Sigmoid colon (tissue), 6 donors: ENCODE measurements around the gene SMIM45.

ENCODE experiments used
- DNase-seq: peaks from one replicate; pipeline ENCODE4 v3.0.0-alpha.2; 2019
- H3K27ac ChIP-seq, 4 donors: fragments of 200-600 bp; sonication (generic); one replicate each; pipeline ENCODE4 v1.5.1; 2016 to 2019; ENCODE audit warnings: mild to moderate bottlenecking in 1 of 4
- H3K27me3 ChIP-seq, 3 donors: fragments of 200-600 bp; sonication (generic); one replicate each; pipeline ENCODE4 v1.5.1; 2019; ENCODE audit warnings: mild to moderate bottlenecking in 1 of 3
- H3K36me3 ChIP-seq, 4 donors: fragments of 200-600 bp; sonication (generic); one replicate each; pipeline ENCODE4 v1.5.1; 2016 to 2019
- H3K4me1 ChIP-seq, 4 donors: fragments of 200-600 bp; sonication (generic); one replicate each; pipeline ENCODE4 v1.5.1; 2017 to 2019
- H3K4me3 ChIP-seq, 4 donors: fragments of 200-600 bp; sonication (generic); one replicate each; pipeline ENCODE4 v1.5.1; 2017 to 2019; ENCODE audit warnings: mild to moderate bottlenecking in 2 of 4, moderate library complexity in 1 of 4
- H3K9me3 ChIP-seq, 4 donors: fragments of 200-600 bp in 3 of 4; sonication (generic) in 3 of 4; one replicate each; pipeline versions ENCODE4 v1.5.1 to v1.6.1; 2013 to 2019
- CTCF ChIP-seq, 4 experiments: fragments of 450-650 bp in 3 of 4; fragments of 200-600 bp in 1 of 4; IDR thresholded peaks; one replicate each; pipeline ENCODE4 v1.5.1; 2016 to 2019; ENCODE audit warnings: antibody characterized with exemption in 4 of 4, mild to moderate bottlenecking in 3 of 4, moderate library complexity in 2 of 4
- EP300 ChIP-seq, 4 donors: sonication (generic); formaldehyde crosslinking; IDR thresholded peaks; one replicate each; pipeline ENCODE4 v1.6.1; 2017; ENCODE audit warnings: antibody characterized with exemption in 4 of 4
- POLR2A ChIP-seq, 2 donors: fragments of 450-650 bp; IDR thresholded peaks; one replicate each; pipeline ENCODE4 v1.6.1; 2016; ENCODE audit warnings: antibody characterized with exemption in 2 of 2, mild to moderate bottlenecking in 2 of 2, moderate library complexity in 2 of 2
- POLR2AphosphoS5 ChIP-seq, 4 donors: sonication (generic); formaldehyde crosslinking; IDR thresholded peaks; one replicate each; pipeline ENCODE4 v1.6.1; 2017; ENCODE audit warnings: antibody characterized with exemption in 4 of 4
- WGBS, 2 donors: extraction: QIAGEN DNeasy Blood & Tissue Kit; methylation state at CpG; one replicate each; pipeline ENCODE4 v1.1.7; 2013; 5-methylcytosine and 5-hydroxymethylcytosine counted together
- intact Hi-C: fragments of 100-400 bp; cut with DNase I; formaldehyde crosslinking; loops from one replicate; pipeline ENCODE4 v1.15.1; 2023
- donor health status: healthy with polysubstance abuse.
- donor health status: healthy.

The SMIM45 gene

GRCh38 chr22:41931701-41932269, 20.2 kb upstream of the SMIM45 start:
- H3K27me3 ChIP-seq: peaks cover 0 to 4% (median under 1%) of the 10 kb centered on the region in 3 donors
- H3K36me3 ChIP-seq: no peaks in the 10 kb centered on the region
- no peak overlapping the region for H3K27ac ChIP-seq
- TF ChIP-seq POLR2A (IDR thresholded peaks at IDR 0.05): no peak
- TF ChIP-seq POLR2AphosphoS5 (IDR thresholded peaks at IDR 0.05): no peak
- no peak for TF ChIP-seq CTCF (IDR thresholded peaks at IDR 0.05)
- no peak for TF ChIP-seq EP300 (IDR thresholded peaks at IDR 0.05)
- intact Hi-C loops: no loop called here
- H3K4me1 ChIP-seq: peaks cover 0 to under 1% (median under 1%) of the 10 kb centered on the region in 4 donors
- no peak overlapping the region for H3K4me3 ChIP-seq
- H3K9me3 ChIP-seq: no peaks in the 10 kb centered on the region
- WGBS, 2 donors: 65 to 71% methylated on average over 10 of the region's 10 CpGs
- no peak for DNase-seq

- no peak overlapping the region for H3K27ac ChIP-seq
- H3K36me3 ChIP-seq: no peaks in the 10 kb centered on the region
- no peaks in the 10 kb centered on the region for H3K4me1 ChIP-seq
- no peaks in the 10 kb centered on the region for H3K9me3 ChIP-seq
- no peak for DNase-seq
- 94% methylated on average over 12 of the region's 12 CpGs for WGBS, 2 donors
- no peak for TF ChIP-seq POLR2A (IDR thresholded peaks at IDR 0.05)
- no peak for TF ChIP-seq CTCF (IDR thresholded peaks at IDR 0.05)
- H3K4me3 ChIP-seq: no peak overlapping the region
- no peaks in the 10 kb centered on the region for H3K27me3 ChIP-seq
- intact Hi-C loops: no loop called here
Observed at GRCh38 chr22:41932353-41932752, 19.6 kb upstream of the SMIM45 start.

DNA sequence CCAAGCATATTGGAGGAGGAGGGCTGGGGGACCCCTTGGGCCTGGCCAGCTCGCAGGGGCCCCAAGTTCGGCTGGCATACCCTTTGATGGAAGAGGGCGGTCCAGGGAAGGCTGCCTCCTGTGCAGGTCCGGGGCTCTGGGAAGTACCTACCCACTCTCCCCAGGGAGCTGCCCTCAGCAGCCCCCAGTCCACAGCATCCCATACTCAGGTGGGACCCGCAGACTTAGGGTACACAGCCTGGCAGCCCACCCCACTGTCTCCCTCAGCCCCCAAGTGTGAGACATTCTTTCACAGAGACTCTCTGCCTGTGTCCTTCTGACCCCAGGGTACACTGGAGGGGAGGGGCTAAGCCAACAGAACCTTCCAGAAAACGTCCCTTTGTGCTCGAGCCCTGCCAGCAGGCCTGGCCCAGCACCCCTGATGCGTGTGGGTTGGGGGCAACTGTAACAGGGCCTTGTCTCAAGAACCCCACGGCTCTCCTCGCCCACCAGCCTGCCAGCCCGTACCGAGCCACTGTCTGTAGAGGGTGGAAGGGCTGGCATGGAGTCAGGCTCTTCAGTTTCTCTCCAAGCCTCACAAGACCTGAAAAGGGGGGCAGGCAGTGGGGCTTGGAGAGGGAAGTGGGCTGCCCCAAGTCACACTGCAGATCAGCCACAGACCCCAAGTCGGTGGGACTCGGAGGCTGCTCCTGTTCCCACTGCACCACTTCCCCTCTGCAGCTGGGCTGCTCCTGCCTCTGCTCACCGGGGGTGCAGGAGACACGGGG, 18.4 kb upstream of the SMIM45 start:
- no peaks in the 10 kb centered on the region for H3K9me3 ChIP-seq
- H3K27me3 ChIP-seq: no peaks in the 10 kb centered on the region
- TF ChIP-seq POLR2A (IDR thresholded peaks at IDR 0.05) (no peak), POLR2AphosphoS5 (IDR thresholded peaks at IDR 0.05) (no peak), CTCF (IDR thresholded peaks at IDR 0.05) (no peak), EP300 (IDR thresholded peaks at IDR 0.05) (no peak)
- WGBS, 2 donors: 71 to 80% methylated on average over 16 of the region's 16 CpGs
- peaks cover 0 to 3% (median 2%) of the 10 kb centered on the region in 4 donors for H3K4me1 ChIP-seq
- intact Hi-C loops: no loop called here
- no peaks in the 10 kb centered on the region for H3K36me3 ChIP-seq
- no peak overlapping the region for H3K4me3 ChIP-seq
- no peak overlapping the region for H3K27ac ChIP-seq
- DNase-seq: no peak

- no peak for DNase-seq
- H3K27ac ChIP-seq: no peak overlapping the region
- no peaks in the 10 kb centered on the region for H3K27me3 ChIP-seq
- H3K9me3 ChIP-seq: no peaks in the 10 kb centered on the region
- TF ChIP-seq CTCF (IDR thresholded peaks at IDR 0.05) (no peak), EP300 (IDR thresholded peaks at IDR 0.05) (no peak), POLR2AphosphoS5 (IDR thresholded peaks at IDR 0.05) (no peak), POLR2A (IDR thresholded peaks at IDR 0.05) (no peak)
- no peaks in the 10 kb centered on the region for H3K36me3 ChIP-seq
- peaks cover 0 to 11% (median 10%) of the 10 kb centered on the region in 4 donors for H3K4me1 ChIP-seq
- H3K4me3 ChIP-seq: no peak overlapping the region
- intact Hi-C loops: no loop called here
- WGBS, 2 donors: 92 to 95% methylated on average over 17 of the region's 17 CpGs
Observed at GRCh38 chr22:41934284-41935014, 17.5 kb upstream of the SMIM45 start.
